Fibroblast of peridontal ligament (primary cell): Measurements from ENCODE around the gene RPS29.
A peak's percentile ranks its signal among the peaks of the same experiment; 100 is the strongest.

ENCODE experiments used
- DNase-seq: peaks from one replicate; pipeline ENCODE4 v3.0.0-alpha.2; 2010; ENCODE audit errors: extremely low read depth

Gene RPS29

DNA sequence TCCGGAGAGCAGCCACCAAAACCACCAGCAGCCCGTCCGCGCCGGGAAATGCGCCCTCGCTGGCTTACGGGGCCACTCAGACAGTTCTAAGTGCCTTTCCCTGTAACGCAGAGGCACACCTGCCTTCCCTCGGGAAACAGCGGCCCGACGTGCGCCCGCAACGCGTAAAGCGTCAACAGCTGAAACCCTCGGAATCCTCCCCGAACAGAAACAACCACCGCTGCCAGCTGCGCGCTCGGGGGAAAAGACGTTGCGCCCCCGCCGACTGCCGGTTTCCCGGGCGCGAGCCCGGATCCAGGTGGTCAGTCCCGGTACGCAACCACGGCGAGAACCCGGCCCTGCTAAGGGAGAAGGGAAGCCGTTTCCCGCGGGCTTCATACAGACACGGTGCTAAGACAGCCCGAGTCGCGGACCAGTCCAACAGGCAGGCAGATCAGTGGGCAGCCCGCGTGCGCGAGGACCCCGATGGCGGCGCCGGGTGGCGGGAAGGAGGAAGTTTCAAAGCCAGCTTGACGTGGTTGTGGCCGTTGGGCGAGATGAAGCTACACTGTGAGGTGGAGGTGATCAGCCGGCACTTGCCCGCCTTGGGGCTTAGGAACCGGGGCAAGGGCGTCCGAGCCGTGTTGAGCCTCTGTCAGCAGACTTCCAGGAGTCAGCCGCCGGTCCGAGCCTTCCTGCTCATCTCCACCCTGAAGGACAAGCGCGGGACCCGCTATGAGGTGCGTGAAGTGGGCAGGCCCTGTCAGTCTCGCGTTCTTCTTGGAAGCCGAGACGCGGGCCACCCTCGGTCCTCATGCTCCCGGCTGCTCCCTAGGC lies 12.5 kb upstream of the RPS29 start, which contains the start of gene LRR1:
LRR1 (plus strand) TSS at position 456 of the 816 bp plus-strand sequence; CDS start at position 537, 81 bp downstream.
- DNase-seq = peak; percentile 75

DNA sequence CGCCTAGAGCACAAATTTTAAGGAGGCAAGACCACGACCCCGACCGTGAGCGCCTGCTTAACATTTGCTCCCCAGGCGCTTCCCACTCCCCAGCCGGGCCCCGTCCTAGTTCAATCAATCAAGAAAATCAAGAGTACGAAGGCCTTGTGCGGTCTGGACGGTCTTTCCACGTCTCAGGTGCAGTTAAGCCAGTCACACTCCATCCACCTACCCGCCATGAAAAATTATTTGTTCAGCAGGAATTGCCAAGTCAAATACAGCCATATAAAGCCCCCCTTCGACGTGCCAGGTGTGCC lies 12.0 kb upstream of the RPS29 start:
- DNase-seq = no peak

DNA sequence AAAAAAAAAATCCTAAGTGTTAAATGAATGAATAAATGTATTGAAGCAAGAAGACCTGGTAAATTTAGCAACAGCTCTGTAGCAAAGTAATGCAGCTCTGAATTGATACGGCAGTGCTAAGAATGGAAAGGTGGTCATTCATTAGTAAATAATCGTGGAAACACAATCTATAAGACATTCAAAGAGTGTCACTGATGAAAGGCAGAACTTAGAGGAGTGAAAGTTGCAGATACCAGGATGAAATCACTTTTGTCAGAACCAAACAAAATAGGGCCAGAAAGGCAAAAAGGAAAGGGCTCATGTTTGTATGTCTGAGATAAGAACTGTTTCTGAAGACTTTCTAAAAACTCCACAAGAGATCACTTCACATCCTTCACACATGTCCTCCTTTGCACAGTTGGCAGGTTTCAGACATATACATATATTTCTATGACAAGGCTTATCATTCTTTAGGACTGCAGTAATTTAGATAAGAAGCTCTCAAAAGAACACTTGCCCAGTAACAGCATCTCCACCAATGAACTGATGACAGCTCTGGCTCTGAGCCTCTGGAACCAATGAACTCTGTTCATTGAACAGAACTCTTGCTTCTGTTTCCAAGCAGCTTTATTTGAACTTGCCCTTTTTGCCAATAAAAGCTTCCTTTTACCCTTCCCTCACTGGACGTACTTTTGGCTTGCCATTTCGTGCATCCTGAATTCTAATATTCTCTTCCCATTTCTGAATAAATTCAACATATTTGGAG lies 8.3 kb upstream of the RPS29 start:
- DNase-seq = peak; percentile 67

GRCh38 chr14:49593016-49593415 lies 6.8 kb upstream of the RPS29 start:
- DNase-seq = peak; percentile 43

DNA sequence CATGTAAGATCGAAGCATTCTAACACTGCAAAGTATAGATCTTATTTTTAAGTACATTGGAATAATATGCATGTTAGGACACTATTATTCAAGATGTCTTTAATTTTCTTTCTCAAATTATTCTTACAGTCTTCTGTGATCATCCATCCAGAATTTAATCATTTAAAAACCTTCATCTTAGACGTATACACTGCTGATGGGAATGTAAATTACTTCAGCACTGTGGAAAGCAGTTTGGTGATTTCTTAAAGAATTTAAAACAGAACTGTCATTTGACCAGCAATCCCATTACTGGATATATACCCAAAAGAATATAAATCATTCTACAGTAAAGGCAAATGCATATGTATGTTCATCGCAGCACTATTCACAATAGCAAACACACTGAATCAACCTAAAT lies 3.2 kb upstream of the RPS29 start:
- DNase-seq = no peak

- DNase-seq = peak; percentile 93
Observed at GRCh38 chr14:49586673-49587460, 687 bp upstream of the RPS29 start.

DNA sequence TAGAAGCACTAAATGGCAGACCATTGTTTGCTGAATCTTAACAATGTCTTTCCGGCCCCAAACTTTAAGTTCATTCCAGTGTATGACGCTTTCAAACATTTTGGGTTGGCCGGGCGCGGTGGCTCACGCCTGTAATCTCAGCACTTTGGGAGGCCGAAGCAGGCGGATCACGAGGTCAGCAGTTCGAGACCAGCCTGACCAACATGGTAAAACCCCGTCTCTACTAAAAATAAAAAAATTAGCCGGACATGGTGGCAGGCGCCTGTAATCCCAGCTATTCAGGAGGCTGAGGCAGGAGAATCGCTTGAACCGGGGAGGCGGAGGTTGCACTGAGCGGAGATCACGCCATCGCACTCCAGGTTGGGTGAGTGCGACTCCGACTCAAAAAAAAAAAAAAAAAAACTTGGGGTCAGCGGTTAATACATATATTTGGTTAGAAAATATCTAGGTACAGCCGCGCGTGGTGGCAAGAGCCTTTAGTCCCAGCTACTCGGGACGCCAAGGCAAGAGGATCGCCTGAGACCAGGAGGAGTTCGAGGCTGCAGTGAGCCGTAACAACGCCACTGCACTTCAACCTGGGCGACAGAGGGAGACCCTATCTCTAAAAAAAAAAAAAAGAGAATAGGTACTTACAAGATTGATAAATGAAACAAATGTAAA lies 1.1 kb downstream of the RPS29 start:
- peak; percentile 22 for DNase-seq

GRCh38 chr14:49584058-49584457 lies 2.1 kb downstream of the RPS29 start:
- no peak for DNase-seq

- no peak for DNase-seq
Observed at GRCh38 chr14:49583629-49584028, 2.6 kb downstream of the RPS29 start.

DNA sequence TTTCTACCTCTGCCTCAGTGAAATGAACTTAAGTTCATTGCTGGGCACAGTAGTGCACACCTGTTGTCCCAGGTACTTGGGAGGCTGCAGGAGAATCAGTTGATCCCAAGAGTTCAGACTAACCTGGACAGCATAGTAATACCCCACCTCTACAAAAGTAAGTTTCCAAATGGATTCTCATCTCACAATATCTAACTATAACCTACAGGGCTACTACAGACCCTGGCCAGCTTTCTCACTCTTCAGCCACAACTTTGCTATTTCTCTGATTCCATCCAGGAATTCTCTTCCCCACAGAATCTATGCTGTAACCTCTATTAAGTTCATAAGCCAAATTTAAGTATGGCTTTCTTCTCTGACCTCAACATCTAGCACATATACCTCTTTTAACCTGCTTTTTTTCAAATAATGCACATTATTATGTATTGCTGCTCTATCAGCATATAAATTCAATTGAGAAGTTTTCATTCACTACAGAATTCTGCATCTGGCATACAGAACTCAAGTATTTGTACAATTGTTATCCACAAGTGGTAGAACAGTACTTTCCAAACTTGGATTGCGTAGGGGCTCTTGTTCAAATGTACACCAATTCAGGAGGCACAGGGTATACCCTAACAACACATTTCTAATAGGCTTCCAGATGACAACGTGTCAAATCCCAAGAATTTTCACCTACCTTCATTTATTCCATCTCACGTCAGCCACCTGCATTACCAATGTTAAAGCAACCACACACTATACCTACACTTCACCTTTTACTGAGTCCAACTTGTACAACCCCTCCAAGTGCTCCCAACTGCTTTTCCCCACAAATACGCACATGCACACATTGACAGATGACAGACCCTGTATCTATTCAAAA lies 3.8 kb downstream of the RPS29 start:
- DNase-seq = no peak

- no peak for DNase-seq
Observed at GRCh38 chr14:49581209-49582112, 4.7 kb downstream of the RPS29 start.

DNA sequence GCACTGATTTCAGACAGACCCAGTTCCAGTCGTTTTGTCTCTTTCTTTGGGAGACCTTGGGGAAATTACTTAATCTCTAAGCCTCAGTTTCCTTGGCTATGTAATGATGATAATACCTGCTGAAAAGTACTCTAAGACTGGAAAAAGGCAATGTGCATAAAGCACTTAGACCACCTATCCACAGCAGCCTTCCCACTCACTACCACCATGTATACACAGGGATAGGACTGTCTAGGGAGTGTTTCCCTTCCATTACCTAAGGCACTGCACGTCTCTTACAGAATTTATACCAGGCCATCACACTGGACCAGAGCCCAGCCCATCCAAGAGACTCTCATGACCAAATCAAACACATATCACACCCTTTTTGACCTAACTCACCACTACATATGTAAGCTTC lies 6.3 kb downstream of the RPS29 start:
- DNase-seq = no peak

GRCh38 chr14:49578141-49578540 lies 8.0 kb downstream of the RPS29 start:
- no peak for DNase-seq

GRCh38 chr14:49574038-49574437 lies 12.1 kb downstream of the RPS29 start:
- no peak for DNase-seq

DNA sequence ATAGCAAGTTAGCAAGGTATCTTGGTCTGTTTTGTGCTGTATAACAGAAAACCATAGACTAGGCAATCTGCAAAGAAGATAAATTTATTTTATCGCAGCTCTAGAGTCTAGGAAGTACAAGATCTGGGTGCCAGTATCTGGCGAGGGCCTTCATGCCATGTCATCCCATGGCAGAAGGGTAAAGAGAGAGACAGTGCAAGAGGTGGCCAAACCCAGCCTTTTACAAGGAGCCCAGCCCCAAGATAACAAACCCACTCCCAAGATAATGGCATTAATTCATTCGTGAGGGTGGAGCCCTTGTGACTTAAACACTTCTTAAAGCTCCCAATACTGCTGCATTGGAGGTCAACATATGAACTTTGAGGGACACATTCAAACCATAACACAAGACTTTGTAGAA lies 16.9 kb downstream of the RPS29 start:
- DNase-seq = no peak

DNA sequence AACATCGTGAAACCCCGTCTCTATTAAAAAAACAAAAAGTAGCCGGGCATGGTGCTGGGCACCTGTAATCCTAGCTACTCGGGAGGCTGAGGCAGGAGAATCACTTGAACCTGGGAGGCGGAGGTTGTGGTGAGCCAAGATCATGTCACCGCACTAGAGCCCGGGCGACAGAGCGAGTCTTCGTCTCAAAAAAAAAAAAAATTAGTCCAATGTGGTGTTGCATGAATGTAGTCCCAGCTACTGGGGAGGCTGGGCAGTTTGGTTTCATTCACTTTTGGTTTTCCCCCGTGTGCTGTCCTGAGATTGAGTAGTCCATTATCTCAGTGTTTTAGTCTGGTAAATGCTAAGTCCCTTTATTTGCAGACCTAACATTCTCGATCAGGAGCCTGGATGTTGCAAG lies 19.5 kb downstream of the RPS29 start:
- DNase-seq = no peak

GRCh38 chr14:49559979-49560768 lies 26.0 kb downstream of the RPS29 start:
- DNase-seq = no peak

- DNase-seq = no peak
Observed at GRCh38 chr14:49553892-49554291, 32.3 kb downstream of the RPS29 start.

- no peak for DNase-seq
Observed at GRCh38 chr14:49553106-49553505, 33.1 kb downstream of the RPS29 start.
